ENCODE results near the gene ITPR2. TPM values are rescaled to one million over a fixed set of nuclear protein-coding genes. Genes with fewer than 3 reads are reported as not detected.

The ITPR2 gene
- total and polyA plus RNA-seq, 2 of the 13 experiments (the other 11 are each of a cell fraction or from before 2014, with no cell fraction given) = 31.9 to 81.9 TPM

DNA sequence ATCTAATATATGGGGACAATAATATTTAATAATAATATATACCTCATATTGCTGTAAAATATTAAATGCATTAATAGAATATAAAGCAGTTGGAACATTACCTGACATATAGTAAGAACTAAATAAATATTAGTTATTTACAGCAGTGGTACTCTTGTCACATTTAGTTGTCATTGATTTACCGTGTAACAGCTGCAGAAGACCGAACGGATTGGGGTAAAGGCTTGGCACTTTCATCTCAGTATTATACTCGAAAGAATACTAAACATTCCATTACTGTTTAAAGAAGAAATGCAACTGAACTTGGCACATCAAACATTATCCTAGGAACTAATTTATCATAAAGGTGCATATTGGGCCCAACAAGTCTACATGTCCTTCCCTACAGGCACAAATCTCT, 61.1 kb downstream of the ITPR2 start (continued):
- TF ChIP-seq ZNF33A (CRISPR knock-in tag; IDR thresholded peaks at IDR 0.05; ENCODE audit: borderline replicate concordance) = no peak
- TF ChIP-seq CENPT (CRISPR knock-in tag; IDR thresholded peaks at IDR 0.05; ENCODE audit: low read depth) = no peak
- no peak for TF ChIP-seq ZNF580 (CRISPR knock-in tag; IDR thresholded peaks at IDR 0.05; ENCODE audit: borderline replicate concordance, low read depth)
- TF ChIP-seq GABPB1 (CRISPR knock-in tag; IDR thresholded peaks at IDR 0.05) = no peak
- TF ChIP-seq, protein P1, sequence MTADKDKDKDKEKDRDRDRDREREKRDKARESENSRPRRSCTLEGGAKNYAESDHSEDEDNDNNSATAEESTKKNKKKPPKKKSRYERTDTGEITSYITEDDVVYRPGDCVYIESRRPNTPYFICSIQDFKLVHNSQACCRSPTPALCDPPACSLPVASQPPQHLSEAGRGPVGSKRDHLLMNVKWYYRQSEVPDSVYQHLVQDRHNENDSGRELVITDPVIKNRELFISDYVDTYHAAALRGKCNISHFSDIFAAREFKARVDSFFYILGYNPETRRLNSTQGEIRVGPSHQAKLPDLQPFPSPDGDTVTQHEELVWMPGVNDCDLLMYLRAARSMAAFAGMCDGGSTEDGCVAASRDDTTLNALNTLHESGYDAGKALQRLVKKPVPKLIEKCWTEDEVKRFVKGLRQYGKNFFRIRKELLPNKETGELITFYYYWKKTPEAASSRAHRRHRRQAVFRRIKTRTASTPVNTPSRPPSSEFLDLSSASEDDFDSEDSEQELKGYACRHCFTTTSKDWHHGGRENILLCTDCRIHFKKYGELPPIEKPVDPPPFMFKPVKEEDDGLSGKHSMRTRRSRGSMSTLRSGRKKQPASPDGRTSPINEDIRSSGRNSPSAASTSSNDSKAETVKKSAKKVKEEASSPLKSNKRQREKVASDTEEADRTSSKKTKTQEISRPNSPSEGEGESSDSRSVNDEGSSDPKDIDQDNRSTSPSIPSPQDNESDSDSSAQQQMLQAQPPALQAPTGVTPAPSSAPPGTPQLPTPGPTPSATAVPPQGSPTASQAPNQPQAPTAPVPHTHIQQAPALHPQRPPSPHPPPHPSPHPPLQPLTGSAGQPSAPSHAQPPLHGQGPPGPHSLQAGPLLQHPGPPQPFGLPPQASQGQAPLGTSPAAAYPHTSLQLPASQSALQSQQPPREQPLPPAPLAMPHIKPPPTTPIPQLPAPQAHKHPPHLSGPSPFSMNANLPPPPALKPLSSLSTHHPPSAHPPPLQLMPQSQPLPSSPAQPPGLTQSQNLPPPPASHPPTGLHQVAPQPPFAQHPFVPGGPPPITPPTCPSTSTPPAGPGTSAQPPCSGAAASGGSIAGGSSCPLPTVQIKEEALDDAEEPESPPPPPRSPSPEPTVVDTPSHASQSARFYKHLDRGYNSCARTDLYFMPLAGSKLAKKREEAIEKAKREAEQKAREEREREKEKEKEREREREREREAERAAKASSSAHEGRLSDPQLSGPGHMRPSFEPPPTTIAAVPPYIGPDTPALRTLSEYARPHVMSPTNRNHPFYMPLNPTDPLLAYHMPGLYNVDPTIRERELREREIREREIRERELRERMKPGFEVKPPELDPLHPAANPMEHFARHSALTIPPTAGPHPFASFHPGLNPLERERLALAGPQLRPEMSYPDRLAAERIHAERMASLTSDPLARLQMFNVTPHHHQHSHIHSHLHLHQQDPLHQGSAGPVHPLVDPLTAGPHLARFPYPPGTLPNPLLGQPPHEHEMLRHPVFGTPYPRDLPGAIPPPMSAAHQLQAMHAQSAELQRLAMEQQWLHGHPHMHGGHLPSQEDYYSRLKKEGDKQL (CRISPR knock-in tag; IDR thresholded peaks at IDR 0.05; ENCODE audit: low read depth) = no peak
